T-helper 2 cell treated with Interferon-gamma antibody and Interleukin-4, amounts not matched to agents 5 μg/mL and 100 μg/mL, for 36 hours (primary cell): ENCODE data around the gene CCBE1.

ENCODE experiments used
- DNase-seq: peaks from one replicate; pipeline ENCODE4 v3.0.0; 2021; ENCODE audit warnings: low spot score
- H3K27ac Mint-ChIP-seq: one replicate; pipeline ENCODE4 v1.8.0; 2021; ENCODE audit warnings: mild to moderate bottlenecking, mixed read lengths
- H3K27me3 Mint-ChIP-seq: one replicate; pipeline ENCODE4 v1.8.0; 2021; ENCODE audit warnings: low read depth, mixed read lengths
- H3K36me3 Mint-ChIP-seq: one replicate; pipeline ENCODE4 v1.8.0; 2021; ENCODE audit warnings: low read depth, mixed read lengths
- H3K4me1 Mint-ChIP-seq: one replicate; pipeline ENCODE4 v1.8.0; 2021; ENCODE audit warnings: low read depth, mixed read lengths
- H3K4me3 Mint-ChIP-seq: one replicate; pipeline ENCODE4 v1.8.0; 2022; ENCODE audit warnings: mild to moderate bottlenecking, moderate library complexity, mixed read lengths
- H3K9me3 Mint-ChIP-seq: one replicate; pipeline ENCODE4 v1.8.0; 2021; ENCODE audit warnings: mixed read lengths

CCBE1 gene

DNA sequence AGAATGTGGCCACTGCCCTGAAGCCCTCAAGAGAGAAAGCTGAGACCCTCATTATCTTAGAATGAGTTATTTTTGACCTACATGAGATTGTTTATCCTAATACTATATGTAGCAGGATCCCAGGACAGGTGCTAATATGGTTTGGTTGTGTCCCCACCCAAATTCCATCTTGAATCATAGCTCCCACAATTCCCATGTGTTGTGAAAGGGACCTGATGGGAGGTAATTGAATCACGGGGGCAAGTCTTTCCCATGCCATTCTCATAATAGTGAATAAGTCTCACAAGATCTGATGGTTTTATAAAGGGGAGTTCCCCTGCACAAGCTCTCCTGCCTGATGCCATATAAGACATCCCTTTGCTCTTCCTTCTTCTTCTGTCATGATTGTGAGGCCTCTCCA lies 76.8 kb downstream of the CCBE1 start:
- H3K9me3 Mint-ChIP-seq, result no peaks in the 10 kb centered on the region
- H3K27ac Mint-ChIP-seq, result no peak overlapping the region
- no peak for DNase-seq
- H3K27me3 Mint-ChIP-seq, result no peaks in the 10 kb centered on the region
- no peak overlapping the region for H3K4me3 Mint-ChIP-seq
- H3K4me1 Mint-ChIP-seq, result no peaks in the 10 kb centered on the region
- no peaks in the 10 kb centered on the region for H3K36me3 Mint-ChIP-seq

DNA sequence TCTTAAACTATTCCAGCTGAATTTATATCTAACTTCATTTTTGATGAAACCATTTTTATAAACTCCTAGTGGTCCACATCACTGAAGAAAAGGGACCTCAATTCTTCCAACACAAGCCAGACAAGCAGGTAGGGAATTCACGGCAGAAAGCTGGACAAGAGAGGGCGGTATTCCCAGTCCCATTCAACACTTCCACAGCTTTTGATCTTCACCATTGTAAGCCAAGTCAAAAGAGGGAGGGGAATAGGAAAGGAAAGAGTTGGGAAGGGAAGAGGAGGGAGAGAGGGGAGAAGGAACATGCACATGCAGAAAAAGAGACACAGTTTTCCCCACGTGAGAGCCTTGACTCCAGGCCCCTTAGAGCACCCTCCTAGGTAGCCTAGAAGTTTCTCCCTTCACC lies 77.4 kb downstream of the CCBE1 start:
- no peak for DNase-seq
- no peaks in the 10 kb centered on the region for H3K36me3 Mint-ChIP-seq
- no peaks in the 10 kb centered on the region for H3K4me1 Mint-ChIP-seq
- no peak overlapping the region for H3K4me3 Mint-ChIP-seq
- no peaks in the 10 kb centered on the region for H3K27me3 Mint-ChIP-seq
- no peaks in the 10 kb centered on the region for H3K9me3 Mint-ChIP-seq
- no peak overlapping the region for H3K27ac Mint-ChIP-seq

DNA sequence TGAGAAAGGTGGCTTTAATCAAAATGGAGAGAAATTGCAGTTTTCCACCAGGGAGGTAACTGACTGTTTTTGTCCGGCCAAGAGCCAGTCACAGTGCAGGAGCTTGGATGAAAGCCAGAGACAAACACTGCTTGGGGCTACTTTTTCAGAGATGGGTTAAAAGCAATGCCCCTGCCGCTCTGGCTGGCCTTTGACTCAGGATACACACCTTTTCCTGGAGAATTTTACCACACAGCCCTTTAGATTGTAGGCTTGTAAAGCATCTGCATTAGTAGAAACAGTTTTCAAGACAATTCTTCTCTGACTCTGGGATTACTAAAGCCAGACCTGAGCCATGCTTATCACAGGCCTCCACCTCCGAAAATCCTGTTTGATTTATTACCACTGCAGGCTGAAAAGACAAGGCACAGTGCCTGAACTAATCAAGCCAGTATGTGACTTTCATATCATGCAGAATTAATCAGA lies 79.7 kb downstream of the CCBE1 start:
- Mint-ChIP-seq H3K36me3 (no peaks in the 10 kb centered on the region), H3K4me3 (no peak overlapping the region), H3K27me3 (no peaks in the 10 kb centered on the region), H3K27ac (no peak overlapping the region), H3K4me1 (no peaks in the 10 kb centered on the region), H3K9me3 (no peaks in the 10 kb centered on the region)
- no peak for DNase-seq

DNA sequence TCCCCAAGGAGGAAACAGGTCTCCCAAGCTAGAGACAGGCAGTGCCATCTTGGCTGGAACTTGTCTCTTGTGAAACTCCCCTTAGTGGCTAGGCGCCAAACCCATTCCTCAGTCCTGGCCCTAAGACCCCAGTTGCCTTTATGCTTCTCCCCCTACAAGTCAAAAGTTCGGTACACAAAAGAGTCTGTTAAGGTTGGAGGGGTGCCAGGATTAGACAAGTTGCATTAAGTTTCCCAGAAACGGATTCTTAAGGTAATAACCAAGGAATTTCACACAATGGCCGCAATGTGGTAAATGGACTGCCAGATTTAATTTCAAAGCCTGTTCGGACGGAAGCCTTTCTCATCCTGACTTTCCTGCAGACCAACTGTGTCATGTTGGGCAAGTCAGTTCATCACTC lies 80.7 kb downstream of the CCBE1 start:
- Mint-ChIP-seq H3K4me1 (no peaks in the 10 kb centered on the region), H3K9me3 (no peaks in the 10 kb centered on the region), H3K27me3 (no peaks in the 10 kb centered on the region), H3K36me3 (no peaks in the 10 kb centered on the region), H3K4me3 (no peak overlapping the region), H3K27ac (no peak overlapping the region)
- DNase-seq, result no peak

DNA sequence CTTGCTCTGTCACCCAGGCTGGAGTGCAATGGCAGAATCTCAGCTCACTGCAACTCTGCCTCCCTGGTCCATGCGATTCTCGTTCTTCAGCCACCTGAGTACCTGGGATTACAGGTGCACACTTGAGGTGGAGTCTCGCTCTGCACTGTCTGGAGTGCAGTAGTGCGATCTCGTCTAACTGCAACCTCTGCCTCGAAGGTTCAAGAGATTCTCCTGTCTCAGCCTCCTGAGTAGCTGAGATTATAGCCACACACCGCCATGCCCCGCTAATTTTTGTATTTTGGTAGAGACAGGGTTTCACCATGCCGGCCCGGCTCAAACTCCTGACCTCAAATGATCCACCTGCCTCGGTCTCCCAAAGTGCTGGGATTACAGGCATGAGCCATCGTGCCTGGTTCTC lies 83.3 kb downstream of the CCBE1 start:
- H3K9me3 Mint-ChIP-seq, result no peaks in the 10 kb centered on the region

DNA sequence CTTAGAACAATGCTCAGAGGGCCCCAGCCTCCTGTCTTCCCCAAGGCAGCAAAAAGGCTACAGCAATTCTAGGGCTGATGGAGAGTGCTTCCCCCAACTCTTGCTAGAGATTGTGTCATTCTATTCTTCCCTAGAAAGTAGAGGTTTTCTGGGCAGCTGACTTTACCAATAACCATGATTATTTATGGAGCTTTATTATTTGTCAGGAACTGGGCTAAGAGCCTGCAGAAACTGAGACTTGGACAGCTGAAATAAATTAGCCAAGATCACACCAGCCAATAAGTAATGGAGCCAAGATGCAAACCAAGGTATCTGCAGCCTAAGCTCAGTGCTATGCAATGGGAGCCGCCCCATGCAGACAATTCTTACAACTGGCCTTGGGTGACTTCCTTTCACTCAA lies 84.8 kb downstream of the CCBE1 start:
- Mint-ChIP-seq H3K4me1 (no peaks in the 10 kb centered on the region), H3K4me3 (no peak overlapping the region), H3K36me3 (no peaks in the 10 kb centered on the region), H3K9me3 (no peaks in the 10 kb centered on the region), H3K27me3 (no peaks in the 10 kb centered on the region), H3K27ac (no peak overlapping the region)
- no peak for DNase-seq

More for the DNA sequence above, 83.3 kb downstream of the CCBE1 start:
- Mint-ChIP-seq H3K4me1 (no peaks in the 10 kb centered on the region), H3K27ac (no peak overlapping the region), H3K36me3 (no peaks in the 10 kb centered on the region), H3K4me3 (no peak overlapping the region), H3K27me3 (no peaks in the 10 kb centered on the region)
- no peak for DNase-seq

DNA sequence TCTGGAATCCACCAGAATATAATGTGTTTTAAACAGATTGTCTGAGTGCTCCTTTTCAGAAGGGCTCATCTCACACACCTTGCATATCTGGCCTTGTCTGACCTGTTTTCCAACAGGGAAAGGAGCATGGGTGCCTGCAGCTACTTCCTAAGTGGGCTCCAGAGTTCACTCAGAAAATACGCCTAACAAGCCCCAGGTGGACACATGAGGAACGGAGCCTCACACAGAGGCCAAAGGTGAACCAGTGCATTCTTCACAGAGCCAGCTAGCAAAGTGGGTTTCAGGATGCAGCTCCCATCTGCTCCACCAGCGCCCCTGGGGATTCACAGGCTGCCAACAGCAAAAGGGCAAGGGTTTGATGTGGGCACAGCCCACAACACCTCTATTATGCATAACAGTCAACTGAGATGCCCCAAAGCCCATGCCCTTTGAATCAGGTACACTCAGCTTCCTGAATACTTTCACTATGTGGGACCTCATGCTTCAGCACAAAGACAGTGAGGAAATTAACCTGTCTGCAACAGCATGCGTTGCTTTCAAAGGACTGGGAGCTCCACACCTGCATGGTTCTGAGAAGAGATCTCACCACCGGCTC lies 86.6 kb downstream of the CCBE1 start:
- DNase-seq, result no peak
- Mint-ChIP-seq H3K4me1 (no peaks in the 10 kb centered on the region), H3K36me3 (no peaks in the 10 kb centered on the region), H3K27me3 (no peaks in the 10 kb centered on the region), H3K9me3 (no peaks in the 10 kb centered on the region), H3K27ac (no peak overlapping the region), H3K4me3 (no peak overlapping the region)

DNA sequence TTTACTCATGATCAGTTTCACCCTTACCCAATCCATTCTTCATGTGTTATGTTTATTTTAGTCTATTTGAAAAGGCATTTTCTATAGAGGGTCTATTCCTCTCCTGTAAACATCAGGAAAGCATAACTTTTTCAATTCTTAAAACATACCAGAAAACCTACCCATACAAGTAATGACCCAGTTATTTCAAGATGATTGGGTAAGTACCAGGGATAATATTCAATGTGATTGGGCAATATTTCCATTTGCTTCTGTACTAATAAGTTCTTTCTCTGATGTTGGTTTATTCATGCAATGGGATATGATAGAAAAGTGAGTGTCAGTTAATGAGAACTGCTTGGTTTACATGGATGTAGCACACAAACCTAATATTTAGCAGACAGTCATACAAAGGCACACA lies 87.6 kb downstream of the CCBE1 start:
- Mint-ChIP-seq H3K9me3 (no peaks in the 10 kb centered on the region), H3K4me3 (no peak overlapping the region), H3K4me1 (no peaks in the 10 kb centered on the region), H3K27me3 (no peaks in the 10 kb centered on the region), H3K36me3 (no peaks in the 10 kb centered on the region), H3K27ac (no peak overlapping the region)
- no peak for DNase-seq

DNA sequence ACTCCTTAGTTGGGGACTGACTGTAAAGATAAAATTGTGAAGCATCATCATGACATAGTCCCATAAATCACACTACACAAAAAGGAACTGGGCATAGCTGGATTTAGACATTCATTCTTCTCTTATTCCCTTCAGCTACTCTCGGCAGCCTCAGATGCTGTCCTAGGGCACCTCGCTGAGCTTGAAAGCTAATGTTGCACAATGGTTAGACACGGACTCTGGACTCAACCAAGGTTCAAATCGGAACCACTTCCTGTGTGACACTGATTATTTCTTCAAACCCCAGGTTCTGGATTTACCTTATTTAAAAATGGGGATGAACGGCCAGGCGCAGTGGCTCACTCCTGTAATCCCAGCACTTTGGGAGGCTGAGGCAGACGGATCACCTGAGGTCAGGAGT lies 89.8 kb downstream of the CCBE1 start:
- Mint-ChIP-seq H3K36me3 (no peaks in the 10 kb centered on the region), H3K9me3 (no peaks in the 10 kb centered on the region), H3K4me1 (no peaks in the 10 kb centered on the region), H3K4me3 (no peak overlapping the region), H3K27ac (no peak overlapping the region), H3K27me3 (no peaks in the 10 kb centered on the region)
- no peak for DNase-seq

DNA sequence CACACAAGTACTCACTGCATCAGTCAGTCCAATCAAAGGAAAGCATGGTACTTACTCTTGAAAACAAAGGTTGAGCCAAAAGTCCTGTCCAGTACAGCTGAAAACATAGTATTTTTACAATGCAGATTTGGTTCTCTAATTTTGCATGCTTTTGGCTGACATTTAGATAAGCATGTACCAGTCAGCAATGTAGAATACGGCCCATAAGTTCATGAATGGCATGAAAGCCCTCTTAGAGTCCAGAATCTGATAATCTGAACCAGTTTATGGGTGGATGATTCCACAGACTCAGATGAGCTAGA lies 90.2 kb downstream of the CCBE1 start:
- Mint-ChIP-seq H3K9me3 (no peaks in the 10 kb centered on the region), H3K4me3 (no peak overlapping the region), H3K27me3 (no peaks in the 10 kb centered on the region), H3K36me3 (no peaks in the 10 kb centered on the region), H3K4me1 (no peaks in the 10 kb centered on the region), H3K27ac (no peak overlapping the region)
- DNase-seq, result no peak

DNA sequence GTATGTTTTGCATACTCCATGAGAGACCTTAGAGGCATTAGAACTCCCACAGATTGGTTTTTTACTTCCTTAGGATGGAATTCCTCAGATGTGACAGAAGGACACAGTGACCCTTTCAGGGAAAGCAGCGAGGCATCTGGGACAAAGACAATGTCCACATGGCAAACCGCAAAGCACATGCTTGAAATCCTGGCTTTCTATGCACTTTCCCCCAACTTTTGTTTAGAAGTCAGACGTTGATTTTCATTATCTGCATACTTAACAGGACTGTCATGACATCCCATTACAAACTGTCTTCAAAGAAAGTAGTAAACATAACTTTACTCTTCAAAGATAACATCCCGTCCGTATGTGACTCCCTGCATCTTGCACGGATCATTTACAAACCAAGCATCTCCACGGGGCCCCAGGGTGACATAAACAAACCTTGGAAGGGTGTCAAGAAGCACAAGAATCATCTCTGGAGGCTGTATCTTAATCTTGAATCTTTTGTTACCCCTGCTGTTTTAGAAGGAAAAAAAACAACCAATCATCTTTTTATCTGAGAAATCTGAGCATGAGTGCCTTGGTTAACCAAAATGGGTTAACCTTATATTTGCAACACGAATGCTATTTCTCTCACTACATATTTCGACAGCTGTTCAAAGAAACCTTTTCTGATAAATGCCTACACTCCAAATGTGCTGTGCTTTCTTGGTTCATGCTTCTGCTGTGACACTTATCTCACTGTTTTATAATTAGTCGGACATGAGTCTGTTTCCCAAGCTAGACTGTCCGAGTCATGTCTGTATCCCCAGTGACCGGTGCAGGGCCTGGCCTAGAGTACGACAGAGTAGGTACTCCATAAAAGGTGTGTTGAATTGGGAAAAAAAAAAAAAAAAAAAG lies 90.8 kb downstream of the CCBE1 start:
- H3K27ac Mint-ChIP-seq, result no peak overlapping the region
- DNase-seq, result no peak
- no peak overlapping the region for H3K4me3 Mint-ChIP-seq
- no peaks in the 10 kb centered on the region for H3K36me3 Mint-ChIP-seq
- H3K27me3 Mint-ChIP-seq, result no peaks in the 10 kb centered on the region
- no peaks in the 10 kb centered on the region for H3K9me3 Mint-ChIP-seq
- H3K4me1 Mint-ChIP-seq, result no peaks in the 10 kb centered on the region

DNA sequence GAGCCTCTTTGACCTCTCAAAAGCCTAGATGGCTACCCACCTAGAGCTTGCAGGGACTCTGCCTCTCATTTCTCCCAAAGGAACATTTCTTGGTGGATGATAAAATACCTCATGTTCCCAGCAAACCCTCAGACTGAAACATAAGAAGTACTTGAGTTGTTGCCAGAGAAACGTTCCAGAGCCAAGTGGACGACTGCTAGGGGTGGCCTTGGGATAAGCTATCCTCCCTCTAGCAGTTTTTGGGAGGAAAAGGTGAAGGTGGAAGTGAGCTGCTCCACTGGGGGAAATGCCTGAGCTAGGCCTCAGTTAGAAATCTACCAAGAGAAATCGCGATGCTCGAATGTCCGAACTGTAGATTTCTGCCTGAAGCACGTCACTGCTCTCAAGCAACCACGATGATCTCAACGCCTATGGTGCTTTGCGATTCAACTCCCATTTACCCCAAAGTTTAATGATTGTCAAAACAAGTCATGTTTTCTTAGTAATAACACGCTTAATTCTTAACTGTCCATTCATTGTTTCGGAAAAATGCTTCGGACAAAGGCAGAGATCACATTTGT lies 91.5 kb downstream of the CCBE1 start:
- Mint-ChIP-seq H3K4me1 (no peaks in the 10 kb centered on the region), H3K9me3 (no peaks in the 10 kb centered on the region), H3K4me3 (no peak overlapping the region), H3K27ac (no peak overlapping the region), H3K36me3 (no peaks in the 10 kb centered on the region), H3K27me3 (no peaks in the 10 kb centered on the region)
- no peak for DNase-seq

DNA sequence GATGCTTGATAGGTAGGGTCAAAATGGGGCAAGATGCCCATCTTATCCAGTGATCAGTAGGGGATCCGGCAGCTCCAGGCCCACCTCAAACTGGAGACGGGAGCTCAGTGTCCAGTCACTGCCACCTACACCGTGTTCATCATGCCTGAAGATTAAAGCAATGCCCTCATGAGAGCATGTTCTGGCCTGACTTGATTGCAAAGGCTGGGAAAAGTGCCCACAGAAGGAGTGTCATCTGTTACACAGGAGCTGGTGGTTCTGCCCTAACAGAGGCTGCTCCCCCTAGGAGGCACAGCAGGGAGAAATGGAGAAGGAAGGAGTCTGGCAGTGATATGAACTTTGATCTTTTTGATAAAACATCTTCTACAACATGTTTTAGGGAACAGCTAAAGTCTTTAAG lies 92.3 kb downstream of the CCBE1 start:
- H3K36me3 Mint-ChIP-seq, result no peaks in the 10 kb centered on the region
- H3K27ac Mint-ChIP-seq, result no peak overlapping the region
- DNase-seq, result no peak
- no peaks in the 10 kb centered on the region for H3K4me1 Mint-ChIP-seq
- no peak overlapping the region for H3K4me3 Mint-ChIP-seq
- no peaks in the 10 kb centered on the region for H3K9me3 Mint-ChIP-seq
- no peaks in the 10 kb centered on the region for H3K27me3 Mint-ChIP-seq

DNA sequence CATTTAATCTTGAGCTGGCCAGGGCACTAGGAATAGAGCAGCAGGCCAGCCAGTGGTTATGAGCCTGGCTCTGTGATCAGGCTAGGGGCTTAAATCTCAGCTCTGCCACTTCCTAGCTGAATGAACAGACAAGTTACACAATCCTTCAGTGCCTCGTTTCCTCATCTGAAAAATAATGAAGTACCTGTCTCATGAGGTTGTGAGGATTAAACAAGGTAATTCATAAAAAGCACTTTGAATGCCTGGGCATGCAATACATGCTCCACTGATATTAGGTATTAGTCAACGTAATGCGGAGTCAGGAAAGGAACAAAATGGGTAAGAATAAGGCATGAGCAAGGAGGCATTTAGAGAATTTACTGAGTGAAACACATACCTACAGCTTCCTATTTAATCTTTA lies 100.2 kb downstream of the CCBE1 start:
- Mint-ChIP-seq H3K27me3 (no peaks in the 10 kb centered on the region), H3K36me3 (no peaks in the 10 kb centered on the region), H3K9me3 (no peaks in the 10 kb centered on the region), H3K4me1 (no peaks in the 10 kb centered on the region), H3K27ac (no peak overlapping the region), H3K4me3 (no peak overlapping the region)
- no peak for DNase-seq
